ENCODE measurements around the gene LRRC59. TPM values are rescaled to one million over a fixed set of nuclear protein-coding genes. Genes with fewer than 3 reads are reported as not detected.
A peak's percentile ranks its signal among the peaks of the same experiment; 100 is the strongest.

LRRC59 gene
- total and polyA plus RNA-seq, 2 of the 13 experiments (the other 11 are each of a cell fraction or from before 2014, with no cell fraction given), result 87.3 to 222 TPM

- TF ChIP-seq DMTF1 (CRISPR knock-in tag; IDR thresholded peaks at IDR 0.05) (peak; percentile 88; the same call in 1 of the 2 replicates), ZBTB46 (CRISPR knock-in tag; IDR thresholded peaks at IDR 0.05; ENCODE audit: borderline replicate concordance) (peak; percentile 49; the same call in 1 of the 2 replicates), TERF1 (CRISPR knock-in tag; IDR thresholded peaks at IDR 0.05) (no peak), ZNF180 (CRISPR knock-in tag; IDR thresholded peaks at IDR 0.05; ENCODE audit: borderline replicate concordance, low read depth) (no peak), ZNF720 (CRISPR knock-in tag; IDR thresholded peaks at IDR 0.05) (0 out of 2 replicates have a peak, but pooled peaks have one; percentile 60), ZKSCAN8 (CRISPR knock-in tag; IDR thresholded peaks at IDR 0.05; ENCODE audit: borderline replicate concordance) (peak; percentile 81; the same call in 1 of the 2 replicates), TBP (CRISPR knock-in tag; IDR thresholded peaks at IDR 0.05) (no peak), PHB2 (IDR thresholded peaks at IDR 0.05; ENCODE audit: partially characterized antibody) (no peak), RFX1 (IDR thresholded peaks at IDR 0.05) (no peak), MIER2 (CRISPR knock-in tag; IDR thresholded peaks at IDR 0.05) (no peak; the same call in 1 of the 2 replicates), ARID4A (CRISPR knock-in tag; IDR thresholded peaks at IDR 0.05; ENCODE audit: borderline replicate concordance) (peak; percentile 100), TCF7 (IDR thresholded peaks at IDR 0.05; ENCODE audit: low read depth) (no peak), JDP2 (CRISPR knock-in tag; IDR thresholded peaks at IDR 0.05; ENCODE audit: borderline replicate concordance) (no peak), ZBTB2 (CRISPR knock-in tag; IDR thresholded peaks at IDR 0.05; ENCODE audit: low read depth) (peak; percentile 76), SNAPC2 (CRISPR knock-in tag; IDR thresholded peaks at IDR 0.05) (peak; percentile 64; the same call in 1 of the 2 replicates), ZBTB21 (CRISPR knock-in tag; IDR thresholded peaks at IDR 0.05) (peak; percentile 71; the same call in 1 of the 2 replicates), ZNF598 (CRISPR knock-in tag; IDR thresholded peaks at IDR 0.05; ENCODE audit: borderline replicate concordance) (peak; percentile 98; the same call in 1 of the 2 replicates)
Measured at GRCh38 chr17:50372758-50373556, 24.4 kb downstream of the LRRC59 start, which contains the start of the genes EME1 and MRPL27 (continued).

All from HepG2 (cell line).